AG04449 (cell line): ENCODE results near the gene PTTG1.

Source experiments
- CTCF ChIA-PET: fragments of 350-600 bp; formaldehyde crosslinking; extraction: SDS; loops from one replicate; lab custom pipeline; 2021; ENCODE audit warnings: antibody characterized with exemption; lab: Yijun Ruan, JAX
- POLR2A ChIA-PET: fragments of 400-600, 350-600 bp; formaldehyde crosslinking; extraction: SDS; loops from one replicate; lab custom pipeline; 2020; ENCODE audit warnings: antibody characterized with exemption, inconsistent platforms; lab: Yijun Ruan, JAX
- DNase-seq: peaks from one replicate; pipeline ENCODE4 v3.0.0-alpha.2; 2010; ENCODE audit warnings: low read depth, low spot score
- H3K4me3 ChIP-seq: 2 replicates; pipeline ENCODE4 v1.5.1; 2011; ENCODE audit warnings: low read depth, mild to moderate bottlenecking, control low read depth, low read length
- CTCF ChIP-seq: IDR thresholded peaks from one replicate; pipeline ENCODE4 v1.5.1; 2011; ENCODE audit warnings: mild to moderate bottlenecking, moderate library complexity, low read length, control low read depth, inconsistent platforms; ENCODE audit not compliant: insufficient read depth; ENCODE audit errors: missing control alignments

The PTTG1 gene

GRCh38 chr5:160418561-160419457, 2.8 kb upstream of the PTTG1 start, which contains the start of gene SLU7:
SLU7 (minus strand) TSS chr5:160419081; CDS start chr5:160415294, 3,787 bp downstream.
- ChIA-PET POLR2A (interaction anchor here (0.7 to 1.2 kb wide), 3 partner anchors 16 to 399 kb away, joined by 3 to 5 read pairs (median 4); no protein-coding TSS in a partner anchor), CTCF (interaction anchor here (0.5 to 3.5 kb wide), 7 partner anchors 10 to 419 kb away, joined by 3 to 23 read pairs (median 4); no protein-coding TSS in a partner anchor)
- H3K4me3 ChIP-seq: peak within 1 kb of the TSS; percentile 97
- peak; percentile 79 for DNase-seq
- no peak for TF ChIP-seq CTCF

GRCh38 chr5:160419458-160420330, 2.0 kb upstream of the PTTG1 start:
- no peak for TF ChIP-seq CTCF
- DNase-seq: no peak
- ChIA-PET CTCF (interaction anchor here (1.9 to 3.5 kb wide), 3 partner anchors 9 to 19 kb away, joined by 4 to 23 read pairs (median 9); no protein-coding TSS in a partner anchor), POLR2A (interaction anchor here (0.7 to 1.2 kb wide), 2 partner anchors 16 to 400 kb away, joined by 3 to 4 read pairs; no protein-coding TSS in a partner anchor)
- peak overlapping the region; percentile 54 for H3K4me3 ChIP-seq

GRCh38 chr5:160420331-160420610, 1.4 kb upstream of the PTTG1 start:
- CTCF ChIA-PET: interaction anchor here (1.9 to 3.5 kb wide), 2 partner anchors 8 to 19 kb away, joined by 4 to 23 read pairs; no protein-coding TSS in a partner anchor
- no peak for TF ChIP-seq CTCF
- POLR2A ChIA-PET: interaction anchor here (1.2 kb wide), 1 partner anchor 400 kb away, joined by 3 read pairs; no protein-coding TSS in a partner anchor
- no peak overlapping the region for H3K4me3 ChIP-seq
- DNase-seq: no peak

- no peak for DNase-seq
- H3K4me3 ChIP-seq: peak overlapping the region; percentile 71
- TF ChIP-seq CTCF: no peak
- ChIA-PET CTCF (interaction anchor here (0.9 to 10.2 kb wide), 4 partner anchors 10 to 21 kb away, joined by 3 to 186 read pairs (median 6); no protein-coding TSS in a partner anchor), POLR2A (no interaction called here)
Measured at GRCh38 chr5:160423099-160423498, 1.4 kb downstream of the PTTG1 start.

- POLR2A ChIA-PET: no interaction called here
- no peak for DNase-seq
- no peak overlapping the region for H3K4me3 ChIP-seq
- CTCF ChIA-PET: interaction anchor here (10.2 kb wide), 1 partner anchor 12 kb away, joined by 186 read pairs; no protein-coding TSS in a partner anchor
- TF ChIP-seq CTCF: no peak
Measured at GRCh38 chr5:160427607-160428006, 6.0 kb downstream of the PTTG1 start.
